Endothelial cell of umbilical vein (primary cell): Measurements from ENCODE around the gene LEMD1. TPM values are rescaled to one million over a fixed set of nuclear protein-coding genes. Genes with fewer than 3 reads are reported as not detected.

Experiments
- BruUV-seq: library from RNA; stranded (reverse); fragments of 400-500 nt; replicated peaks from 2 replicates; lab custom pipeline; 2021; lab: Mats Ljungman, UMichigan
- CTCF ChIA-PET: fragments of 300-600, 350-600 bp; sonication (Branson Sonifier 250); formaldehyde crosslinking; loops from one replicate; lab custom pipeline; 2021; ENCODE audit warnings: antibody characterized with exemption, inconsistent platforms; lab: Charles Lee
- POLR2A ChIA-PET: fragments of 300-600, 350-600 bp; sonication (Branson Sonifier 250); formaldehyde crosslinking; loops from one replicate; lab custom pipeline; 2021; ENCODE audit warnings: antibody characterized with exemption, inconsistent platforms; lab: Charles Lee
- DNase-seq: peaks from one replicate; pipeline ENCODE4 v3.0.0-alpha.2; 2011; ENCODE audit warnings: low read depth, low spot score
- FAIRE-seq: peaks from 2 replicates; lab custom pipeline; 2011; peaks lifted over from hg19 to GRCh38; lab: Jason Lieb, UNC
- H2AFZ ChIP-seq: 2 replicates; pipeline ENCODE4 v1.6.0; 2012; ENCODE audit warnings: low read depth, low read length, control low read depth, inconsistent platforms
- H3K27ac ChIP-seq: 2 replicates; pipeline ENCODE4 v1.5.1; 2011; ENCODE audit warnings: low read depth, mild to moderate bottlenecking, control low read depth, low read length, moderate library complexity; ENCODE audit not compliant: insufficient read depth
- H3K27me3 ChIP-seq, 2 experiments: 2 replicates each; pipeline versions ENCODE4 v1.6.0 to v1.6.1; 2011; ENCODE audit warnings: low read length in 2 of 2, mixed read lengths in 1 of 2; ENCODE audit not compliant: control insufficient read depth in 2 of 2, insufficient read depth in 2 of 2
- H3K36me3 ChIP-seq, 2 experiments: 2 replicates in 1 of 2; 3 replicates in 1 of 2; pipeline ENCODE4 v1.5.1; 2011; ENCODE audit warnings: low read length in 2 of 2, mild to moderate bottlenecking in 1 of 2, moderate library complexity in 1 of 2; ENCODE audit not compliant: control insufficient read depth in 2 of 2, insufficient read depth in 2 of 2; ENCODE audit errors: extremely low read depth in 1 of 2
- H3K4me1 ChIP-seq: 3 replicates; pipeline ENCODE4 v1.5.1; 2011; ENCODE audit warnings: mild to moderate bottlenecking, low read length; ENCODE audit not compliant: control insufficient read depth, insufficient read depth; ENCODE audit errors: extremely low read depth
- H3K4me2 ChIP-seq: 2 replicates; pipeline ENCODE4 v1.6.1; 2011; ENCODE audit warnings: low read length, control low read depth, mixed read lengths; ENCODE audit not compliant: insufficient read depth
- H3K4me3 ChIP-seq, 3 experiments: fragments of 200-600 bp in 1 of 3; sonication (generic), shearing (Covaris generic) in 1 of 3; replicated peaks in 1 of 3; 2 replicates each; pipeline ENCODE4 v1.5.1; 2011 to 2016; ENCODE audit warnings: control low read depth in 3 of 3, low read length in 3 of 3, mild to moderate bottlenecking in 2 of 3, inconsistent platforms in 1 of 3, low read depth in 1 of 3, moderate library complexity in 1 of 3; ENCODE audit not compliant: insufficient read depth in 1 of 3
- H3K79me2 ChIP-seq: 2 replicates; pipeline ENCODE4 v1.6.0; 2012; ENCODE audit warnings: low read length, inconsistent platforms; ENCODE audit not compliant: control insufficient read depth, insufficient read depth
- H3K9ac ChIP-seq: replicated peaks from 2 replicates; pipeline ENCODE3; 2011; ENCODE audit warnings: low read length, control low read depth; ENCODE audit not compliant: insufficient read depth; ENCODE audit errors: extremely low read depth
- H3K9me1 ChIP-seq: replicated peaks from 3 replicates; pipeline ENCODE4 v1.6.0; 2011; ENCODE audit warnings: mild to moderate bottlenecking, low read length; ENCODE audit not compliant: control insufficient read depth, insufficient read depth; ENCODE audit errors: extremely low read depth
- H3K9me3 ChIP-seq: replicated peaks from 2 replicates; pipeline ENCODE4 v1.5.1; 2012; ENCODE audit warnings: low read length, inconsistent platforms; ENCODE audit not compliant: control insufficient read depth, insufficient read depth
- H4K20me1 ChIP-seq: replicated peaks from 2 replicates; pipeline ENCODE3; 2011; ENCODE audit warnings: mild to moderate bottlenecking, low read length; ENCODE audit not compliant: control insufficient read depth, insufficient read depth; ENCODE audit errors: extremely low read depth
- EZH2 ChIP-seq: IDR thresholded peaks from 2 replicates; pipeline ENCODE4 v1.6.1; 2012; ENCODE audit warnings: borderline replicate concordance, low read depth, mild to moderate bottlenecking, moderate library complexity, low read length, inconsistent platforms; ENCODE audit not compliant: severe bottlenecking
- FOS ChIP-seq: IDR thresholded peaks from 2 replicates; pipeline ENCODE4 v1.6.1; 2011; ENCODE audit warnings: mild to moderate bottlenecking, low read length, moderate library complexity, borderline replicate concordance; ENCODE audit not compliant: insufficient read depth
- GATA2 ChIP-seq: IDR thresholded peaks from 2 replicates; pipeline ENCODE4 v1.7.0; 2011; ENCODE audit warnings: low read depth, mild to moderate bottlenecking, moderate library complexity, mixed read lengths, low read length; ENCODE audit not compliant: insufficient read length, insufficient read depth
- JUN ChIP-seq: IDR thresholded peaks from 2 replicates; pipeline ENCODE4 v1.6.1; 2011; ENCODE audit warnings: borderline replicate concordance, low read depth; ENCODE audit not compliant: insufficient read length, insufficient read depth
- MYC ChIP-seq: IDR thresholded peaks from one replicate; pipeline ENCODE4 v1.6.1; 2011; ENCODE audit warnings: mild to moderate bottlenecking, low read depth, low read length
- POLR2A ChIP-seq: IDR thresholded peaks from 2 replicates; pipeline ENCODE4 v1.6.1; 2012; ENCODE audit warnings: low read depth, mild to moderate bottlenecking, control low read depth, low read length
- POLR2AphosphoS5 ChIP-seq: IDR thresholded peaks from 2 replicates; pipeline ENCODE4 v1.6.1; 2012; ENCODE audit warnings: low read depth, mild to moderate bottlenecking, control low read depth, low read length, moderate library complexity; ENCODE audit not compliant: insufficient read depth
- dilution Hi-C: fragments of 300-500 bp; cut with MboI; formaldehyde crosslinking; loops from one replicate; pipeline ENCODE4 v1.15.0; 2019; ENCODE audit warnings: low sequenced_read_pairs; ENCODE audit not compliant: extremely low pct_ligation_motif_present
- intact Hi-C: fragments of 100-400 bp; cut with micrococcal nuclease; formaldehyde crosslinking; loops from one replicate; pipeline ENCODE4 v1.10.0; 2022
- polyA plus RNA-seq, 4 experiments: library from polyadenylated mRNA; depleted of rRNA in 3 of 4; stranded (reverse) in 3 of 4; unstranded in 1 of 4; fragments of >200 nt; gene quantifications; 2 replicates each; pipeline versions ENCODE4 v1.2.1 to v1.2.3, GENCODE V29; 2011 to 2012; ENCODE audit warnings: missing spikeins in 1 of 4
- total RNA-seq: library from RNA; stranded (reverse); gene quantifications from 2 replicates; pipeline ENCODE4 v1.2.3, GENCODE V29; 2021
- TF ChIP-seq, protein P1 (sequence below), 2 donors: IDR thresholded peaks; 1 replicate in 1 of 2; 2 replicates in 1 of 2; pipeline ENCODE4 v1.5.1; 2011; ENCODE audit warnings: low read length in 2 of 2, mild to moderate bottlenecking in 2 of 2, moderate library complexity in 2 of 2, control low read depth in 1 of 2, inconsistent platforms in 1 of 2, low read depth in 1 of 2; ENCODE audit not compliant: insufficient read depth in 1 of 2; ENCODE audit errors: extremely low read depth in 1 of 2
- TF ChIP-seq, protein P2 (sequence below): IDR thresholded peaks from 2 replicates; pipeline ENCODE4 v1.6.1; 2011; ENCODE audit not compliant: insufficient read depth, insufficient read length

Gene LEMD1
- total and polyA plus RNA-seq, 2 donors (not counting 3 experiments of a cell fraction or from before 2014, with no cell fraction given): not detected

DNA sequence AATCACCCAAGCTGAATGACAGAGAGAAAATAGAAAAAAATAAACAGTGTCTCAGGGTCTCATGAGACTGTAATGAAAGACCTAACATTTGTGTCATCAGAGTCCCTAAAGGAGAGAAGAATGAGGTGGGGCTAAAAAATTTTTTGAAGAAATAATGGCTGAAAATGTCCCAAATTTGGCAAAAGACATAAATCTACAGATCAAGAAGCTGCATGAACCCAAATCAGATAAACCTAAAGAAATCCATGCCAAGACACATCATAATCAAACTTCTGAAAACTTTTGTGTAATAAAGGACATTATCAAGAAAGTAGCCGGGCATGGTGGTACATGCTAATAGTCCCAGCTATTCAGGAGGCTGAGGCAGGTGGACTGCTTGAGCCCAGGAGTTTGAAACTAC lies 29.2 kb downstream of the LEMD1 start:
- dilution Hi-C loops (no loop called here), intact Hi-C loops (no loop called here)
- H3K4me1 ChIP-seq: no peaks in the 10 kb centered on the region
- H3K36me3 ChIP-seq: no peaks in the 10 kb centered on the region
- no peak overlapping the region for H3K4me2 ChIP-seq
- H3K4me3 ChIP-seq: no peak overlapping the region
- H3K9me3 ChIP-seq: no peaks in the 10 kb centered on the region
- H2AFZ ChIP-seq: no peak overlapping the region
- H3K79me2 ChIP-seq: no peaks in the 10 kb centered on the region
- DNase-seq (no peak), FAIRE-seq (no peak)
- POLR2A ChIA-PET: no interaction called here
- no peak overlapping the region for H3K9ac ChIP-seq
- no peak overlapping the region for H3K27ac ChIP-seq
- TF ChIP-seq, protein P1, sequence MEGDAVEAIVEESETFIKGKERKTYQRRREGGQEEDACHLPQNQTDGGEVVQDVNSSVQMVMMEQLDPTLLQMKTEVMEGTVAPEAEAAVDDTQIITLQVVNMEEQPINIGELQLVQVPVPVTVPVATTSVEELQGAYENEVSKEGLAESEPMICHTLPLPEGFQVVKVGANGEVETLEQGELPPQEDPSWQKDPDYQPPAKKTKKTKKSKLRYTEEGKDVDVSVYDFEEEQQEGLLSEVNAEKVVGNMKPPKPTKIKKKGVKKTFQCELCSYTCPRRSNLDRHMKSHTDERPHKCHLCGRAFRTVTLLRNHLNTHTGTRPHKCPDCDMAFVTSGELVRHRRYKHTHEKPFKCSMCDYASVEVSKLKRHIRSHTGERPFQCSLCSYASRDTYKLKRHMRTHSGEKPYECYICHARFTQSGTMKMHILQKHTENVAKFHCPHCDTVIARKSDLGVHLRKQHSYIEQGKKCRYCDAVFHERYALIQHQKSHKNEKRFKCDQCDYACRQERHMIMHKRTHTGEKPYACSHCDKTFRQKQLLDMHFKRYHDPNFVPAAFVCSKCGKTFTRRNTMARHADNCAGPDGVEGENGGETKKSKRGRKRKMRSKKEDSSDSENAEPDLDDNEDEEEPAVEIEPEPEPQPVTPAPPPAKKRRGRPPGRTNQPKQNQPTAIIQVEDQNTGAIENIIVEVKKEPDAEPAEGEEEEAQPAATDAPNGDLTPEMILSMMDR (IDR thresholded peaks at IDR 0.05; ENCODE audit: extremely low read depth in 1 of 2, insufficient read depth in 1 of 2, low read depth in 1 of 2, low read length in 2 of 2): no peak
- TF ChIP-seq FOS (no peak), POLR2A (no peak)
- BruUV-seq: no TSS peak
- CTCF ChIA-PET: interaction anchor here (1.1 to 1.4 kb wide), 2 partner anchors 93 to 132 kb away, joined by 3 read pairs; no protein-coding TSS in a partner anchor
- no peaks in the 10 kb centered on the region for H3K9me1 ChIP-seq
- H4K20me1 ChIP-seq: no peaks in the 10 kb centered on the region
- H3K27me3 ChIP-seq: peaks cover 9 to 15% of the 10 kb centered on the region in 2 experiments

DNA sequence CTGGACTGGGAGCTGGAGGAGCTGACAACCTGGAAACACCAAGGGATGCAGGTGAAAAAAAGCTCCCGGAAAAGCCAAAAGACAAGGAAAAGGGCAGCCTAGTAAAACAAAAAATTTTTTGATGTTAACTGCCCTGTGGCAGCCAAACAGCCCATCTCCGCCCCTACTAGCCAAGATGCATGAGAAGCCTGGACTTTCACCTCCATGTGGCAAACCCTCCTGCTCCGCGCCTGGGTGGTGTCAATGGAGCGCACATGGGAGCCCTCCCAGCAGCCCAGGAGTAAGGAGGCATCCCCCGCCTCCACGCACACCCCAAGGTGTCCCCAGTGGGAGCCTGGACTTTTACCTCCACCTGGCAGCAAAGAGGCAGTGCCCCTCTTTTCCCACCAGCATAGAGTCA lies 30.5 kb downstream of the LEMD1 start:
- no peak overlapping the region for H2AFZ ChIP-seq
- no peaks in the 10 kb centered on the region for H3K9me3 ChIP-seq
- BruUV-seq: no TSS peak
- no peaks in the 10 kb centered on the region for H3K9me1 ChIP-seq
- H3K27ac ChIP-seq: no peak overlapping the region
- H3K9ac ChIP-seq: no peak overlapping the region
- DNase-seq (no peak), FAIRE-seq (no peak)
- H4K20me1 ChIP-seq: no peaks in the 10 kb centered on the region
- no peak overlapping the region for H3K4me3 ChIP-seq
- no peaks in the 10 kb centered on the region for H3K4me1 ChIP-seq
- no peaks in the 10 kb centered on the region for H3K36me3 ChIP-seq
- peaks cover 6 to 9% of the 10 kb centered on the region in 2 experiments for H3K27me3 ChIP-seq
- no peak overlapping the region for H3K4me2 ChIP-seq
- dilution Hi-C loops: no loop called here
- TF ChIP-seq, protein P1 (IDR thresholded peaks at IDR 0.05; ENCODE audit: extremely low read depth in 1 of 2, insufficient read depth in 1 of 2, low read depth in 1 of 2, low read length in 2 of 2): no peak
- TF ChIP-seq POLR2A (no peak), MYC (no peak), POLR2AphosphoS5 (no peak), FOS (no peak), GATA2 (no peak), JUN (no peak), EZH2 (no peak)
- TF ChIP-seq, protein P2, sequence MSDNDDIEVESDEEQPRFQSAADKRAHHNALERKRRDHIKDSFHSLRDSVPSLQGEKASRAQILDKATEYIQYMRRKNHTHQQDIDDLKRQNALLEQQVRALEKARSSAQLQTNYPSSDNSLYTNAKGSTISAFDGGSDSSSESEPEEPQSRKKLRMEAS: no peak
- H3K79me2 ChIP-seq: no peaks in the 10 kb centered on the region
- POLR2A ChIA-PET: no interaction called here
- intact Hi-C loops: no loop called here
- CTCF ChIA-PET: interaction anchor here (1.4 to 1.8 kb wide), 2 partner anchors 94 to 133 kb away, joined by 3 to 9 read pairs; no protein-coding TSS in a partner anchor
